GM12878 (cell line): ENCODE results near the gene MICA. TPM values are rescaled to one million over a fixed set of nuclear protein-coding genes. Genes with fewer than 3 reads are reported as not detected.

Source experiments
- BCL11A ChIP-seq: IDR thresholded peaks from 2 replicates; pipeline ENCODE4 v1.6.1; 2011; ENCODE audit warnings: low read depth, low read length
- CBFB ChIP-seq: IDR thresholded peaks from 2 replicates; pipeline ENCODE4 v1.6.1; 2016; ENCODE audit warnings: antibody characterized with exemption, low read depth
- FOXM1 ChIP-seq: IDR thresholded peaks from 2 replicates; pipeline ENCODE4 v1.6.1; 2012; ENCODE audit warnings: low read depth, mild to moderate bottlenecking, inconsistent platforms, low read length, moderate library complexity
- HDGF ChIP-seq: fragments of 450-650 bp; IDR thresholded peaks from 2 replicates; pipeline ENCODE4 v1.6.1; 2016; ENCODE audit warnings: antibody characterized with exemption
- NR2F1 ChIP-seq: fragments of 450-650 bp; conservative IDR thresholded peaks from 2 replicates; pipeline ENCODE4 v1.6.1; 2017; ENCODE audit warnings: mild to moderate bottlenecking
- NRF1 ChIP-seq: conservative IDR thresholded peaks from 2 replicates; pipeline ENCODE4 v1.6.1; 2011; ENCODE audit warnings: mild to moderate bottlenecking, low read depth, low read length, improper control_type of control experiment
- RB1 ChIP-seq: fragments of 450-650 bp; formaldehyde crosslinking; IDR thresholded peaks from 2 replicates; pipeline ENCODE4 v1.6.1; 2017; ENCODE audit warnings: mild to moderate bottlenecking, borderline replicate concordance
- SIX5 ChIP-seq: IDR thresholded peaks from 2 replicates; pipeline ENCODE4 v1.6.1; 2011; ENCODE audit warnings: mild to moderate bottlenecking, low read depth, low read length, moderate library complexity; ENCODE audit not compliant: severe bottlenecking
- SMAD5 ChIP-seq: IDR thresholded peaks from 2 replicates; pipeline ENCODE4 v1.6.1; 2016; ENCODE audit warnings: antibody characterized with exemption, low read depth
- SMARCA5 ChIP-seq: fragments of 450-650 bp; IDR thresholded peaks from 2 replicates; pipeline ENCODE4 v1.6.1; 2017; ENCODE audit warnings: mild to moderate bottlenecking
- TBL1XR1 ChIP-seq: IDR thresholded peaks from 2 replicates; pipeline ENCODE4 v1.6.1; 2012; ENCODE audit warnings: low read depth, low read length, improper control_type of control experiment
- TCF3 ChIP-seq: IDR thresholded peaks from 2 replicates; pipeline ENCODE4 v1.6.1; 2012; ENCODE audit warnings: low read depth, mild to moderate bottlenecking, low read length, borderline replicate concordance; ENCODE audit not compliant: insufficient read depth
- TCF7 ChIP-seq: IDR thresholded peaks from 2 replicates; pipeline ENCODE4 v1.6.1; 2014; ENCODE audit warnings: antibody characterized with exemption, borderline replicate concordance
- YY1 ChIP-seq: IDR thresholded peaks from 2 replicates; pipeline ENCODE4 v1.6.1; 2011; ENCODE audit warnings: low read depth, mild to moderate bottlenecking, low read length
- ZNF274 ChIP-seq: IDR thresholded peaks from one replicate; pipeline ENCODE4 v1.8.0; 2011; ENCODE audit not compliant: insufficient read length, insufficient read depth
- ZZZ3 ChIP-seq: IDR thresholded peaks from 2 replicates; pipeline ENCODE4 v1.6.1; 2011; ENCODE audit warnings: low read depth; ENCODE audit not compliant: control insufficient read depth, insufficient read length
- polyA plus RNA-seq, 11 experiments: library from polyadenylated mRNA; depleted of rRNA in 4 of 11; unstranded in 6 of 11; stranded (reverse) in 5 of 11; fragments of >200 nt; fragmentation: Nextera tagmentation in 4 of 11; fragmentation: Illumina TruSeq in 1 of 11; extraction: Ambion mirVana in 4 of 11; extraction: Trizol in 1 of 11; gene quantifications; 1 replicate in 1 of 11; 2 replicates in 10 of 11; pipeline versions ENCODE4 v1.2.1 to v1.2.3, GENCODE V29; 2011 to 2016; ENCODE audit warnings: inconsistent platforms in 2 of 11, missing spikeins in 2 of 11, low read depth in 1 of 11
- total RNA-seq, 4 experiments: library from RNA; depleted of rRNA in 3 of 4; stranded (reverse); fragments of >200 nt in 3 of 4; fragmentation: Illumina TruSeq in 1 of 4; extraction: Trizol in 1 of 4; gene quantifications; 2 replicates each; pipeline versions ENCODE4 v1.2.1 to v1.2.3, GENCODE V29; 2013 to 2021
- TF ChIP-seq, protein P1 (sequence below): fragments of 450-650 bp; IDR thresholded peaks from 2 replicates; pipeline ENCODE4 v1.6.1; 2017; ENCODE audit warnings: mild to moderate bottlenecking, moderate library complexity
- TF ChIP-seq, protein P2 (sequence below): fragments of 450-650 bp; IDR thresholded peaks from 2 replicates; pipeline ENCODE4 v1.6.1; 2016; ENCODE audit warnings: mild to moderate bottlenecking, moderate library complexity, borderline replicate concordance
- TF ChIP-seq, protein P3 (sequence below): IDR thresholded peaks from 2 replicates; pipeline ENCODE4 v1.6.1; 2011; ENCODE audit warnings: borderline replicate concordance, low read depth, mild to moderate bottlenecking, moderate library complexity, low read length; ENCODE audit not compliant: insufficient read depth, poor library complexity, severe bottlenecking
- TF ChIP-seq, protein P4 (sequence below): IDR thresholded peaks from 2 replicates; pipeline ENCODE4 v1.6.1; 2012; ENCODE audit warnings: low read length, inconsistent platforms

Gene MICA
- total and polyA plus RNA-seq, 10 of the 15 experiments (the other 5 are each of a cell fraction or from before 2014, with no cell fraction given), result 3.6 to 10.5 (median 6.9) TPM

GRCh38 chr6:31366693-31367470, 36.5 kb upstream of the MICA start (continued):
- no peak for TF ChIP-seq SIX5
- no peak for TF ChIP-seq FOXM1
- TF ChIP-seq SMARCA5, result peak; percentile 90
- TF ChIP-seq ZZZ3, result no peak
- TF ChIP-seq NR2F1, result no peak
- no peak for TF ChIP-seq ZNF274
- TF ChIP-seq, protein P1, sequence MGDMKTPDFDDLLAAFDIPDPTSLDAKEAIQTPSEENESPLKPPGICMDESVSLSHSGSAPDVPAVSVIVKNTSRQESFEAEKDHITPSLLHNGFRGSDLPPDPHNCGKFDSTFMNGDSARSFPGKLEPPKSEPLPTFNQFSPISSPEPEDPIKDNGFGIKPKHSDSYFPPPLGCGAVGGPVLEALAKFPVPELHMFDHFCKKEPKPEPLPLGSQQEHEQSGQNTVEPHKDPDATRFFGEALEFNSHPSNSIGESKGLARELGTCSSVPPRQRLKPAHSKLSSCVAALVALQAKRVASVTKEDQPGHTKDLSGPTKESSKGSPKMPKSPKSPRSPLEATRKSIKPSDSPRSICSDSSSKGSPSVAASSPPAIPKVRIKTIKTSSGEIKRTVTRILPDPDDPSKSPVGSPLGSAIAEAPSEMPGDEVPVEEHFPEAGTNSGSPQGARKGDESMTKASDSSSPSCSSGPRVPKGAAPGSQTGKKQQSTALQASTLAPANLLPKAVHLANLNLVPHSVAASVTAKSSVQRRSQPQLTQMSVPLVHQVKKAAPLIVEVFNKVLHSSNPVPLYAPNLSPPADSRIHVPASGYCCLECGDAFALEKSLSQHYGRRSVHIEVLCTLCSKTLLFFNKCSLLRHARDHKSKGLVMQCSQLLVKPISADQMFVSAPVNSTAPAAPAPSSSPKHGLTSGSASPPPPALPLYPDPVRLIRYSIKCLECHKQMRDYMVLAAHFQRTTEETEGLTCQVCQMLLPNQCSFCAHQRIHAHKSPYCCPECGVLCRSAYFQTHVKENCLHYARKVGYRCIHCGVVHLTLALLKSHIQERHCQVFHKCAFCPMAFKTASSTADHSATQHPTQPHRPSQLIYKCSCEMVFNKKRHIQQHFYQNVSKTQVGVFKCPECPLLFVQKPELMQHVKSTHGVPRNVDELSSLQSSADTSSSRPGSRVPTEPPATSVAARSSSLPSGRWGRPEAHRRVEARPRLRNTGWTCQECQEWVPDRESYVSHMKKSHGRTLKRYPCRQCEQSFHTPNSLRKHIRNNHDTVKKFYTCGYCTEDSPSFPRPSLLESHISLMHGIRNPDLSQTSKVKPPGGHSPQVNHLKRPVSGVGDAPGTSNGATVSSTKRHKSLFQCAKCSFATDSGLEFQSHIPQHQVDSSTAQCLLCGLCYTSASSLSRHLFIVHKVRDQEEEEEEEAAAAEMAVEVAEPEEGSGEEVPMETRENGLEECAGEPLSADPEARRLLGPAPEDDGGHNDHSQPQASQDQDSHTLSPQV, result 0 out of 2 replicates have a peak, but pooled peaks have one; percentile 17
- TF ChIP-seq, protein P2, sequence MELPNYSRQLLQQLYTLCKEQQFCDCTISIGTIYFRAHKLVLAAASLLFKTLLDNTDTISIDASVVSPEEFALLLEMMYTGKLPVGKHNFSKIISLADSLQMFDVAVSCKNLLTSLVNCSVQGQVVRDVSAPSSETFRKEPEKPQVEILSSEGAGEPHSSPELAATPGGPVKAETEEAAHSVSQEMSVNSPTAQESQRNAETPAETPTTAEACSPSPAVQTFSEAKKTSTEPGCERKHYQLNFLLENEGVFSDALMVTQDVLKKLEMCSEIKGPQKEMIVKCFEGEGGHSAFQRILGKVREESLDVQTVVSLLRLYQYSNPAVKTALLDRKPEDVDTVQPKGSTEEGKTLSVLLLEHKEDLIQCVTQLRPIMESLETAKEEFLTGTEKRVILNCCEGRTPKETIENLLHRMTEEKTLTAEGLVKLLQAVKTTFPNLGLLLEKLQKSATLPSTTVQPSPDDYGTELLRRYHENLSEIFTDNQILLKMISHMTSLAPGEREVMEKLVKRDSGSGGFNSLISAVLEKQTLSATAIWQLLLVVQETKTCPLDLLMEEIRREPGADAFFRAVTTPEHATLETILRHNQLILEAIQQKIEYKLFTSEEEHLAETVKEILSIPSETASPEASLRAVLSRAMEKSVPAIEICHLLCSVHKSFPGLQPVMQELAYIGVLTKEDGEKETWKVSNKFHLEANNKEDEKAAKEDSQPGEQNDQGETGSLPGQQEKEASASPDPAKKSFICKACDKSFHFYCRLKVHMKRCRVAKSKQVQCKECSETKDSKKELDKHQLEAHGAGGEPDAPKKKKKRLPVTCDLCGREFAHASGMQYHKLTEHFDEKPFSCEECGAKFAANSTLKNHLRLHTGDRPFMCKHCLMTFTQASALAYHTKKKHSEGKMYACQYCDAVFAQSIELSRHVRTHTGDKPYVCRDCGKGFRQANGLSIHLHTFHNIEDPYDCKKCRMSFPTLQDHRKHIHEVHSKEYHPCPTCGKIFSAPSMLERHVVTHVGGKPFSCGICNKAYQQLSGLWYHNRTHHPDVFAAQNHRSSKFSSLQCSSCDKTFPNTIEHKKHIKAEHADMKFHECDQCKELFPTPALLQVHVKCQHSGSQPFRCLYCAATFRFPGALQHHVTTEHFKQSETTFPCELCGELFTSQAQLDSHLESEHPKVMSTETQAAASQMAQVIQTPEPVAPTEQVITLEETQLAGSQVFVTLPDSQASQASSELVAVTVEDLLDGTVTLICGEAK, result no peak
- peak; percentile 88 for TF ChIP-seq RB1
- TF ChIP-seq, protein P3, sequence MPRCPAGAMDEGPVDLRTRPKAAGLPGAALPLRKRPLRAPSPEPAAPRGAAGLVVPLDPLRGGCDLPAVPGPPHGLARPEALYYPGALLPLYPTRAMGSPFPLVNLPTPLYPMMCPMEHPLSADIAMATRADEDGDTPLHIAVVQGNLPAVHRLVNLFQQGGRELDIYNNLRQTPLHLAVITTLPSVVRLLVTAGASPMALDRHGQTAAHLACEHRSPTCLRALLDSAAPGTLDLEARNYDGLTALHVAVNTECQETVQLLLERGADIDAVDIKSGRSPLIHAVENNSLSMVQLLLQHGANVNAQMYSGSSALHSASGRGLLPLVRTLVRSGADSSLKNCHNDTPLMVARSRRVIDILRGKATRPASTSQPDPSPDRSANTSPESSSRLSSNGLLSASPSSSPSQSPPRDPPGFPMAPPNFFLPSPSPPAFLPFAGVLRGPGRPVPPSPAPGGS, result no peak
- no peak for TF ChIP-seq SMAD5
- 0 out of 2 replicates have a peak, but pooled peaks have one; percentile 53 for TF ChIP-seq HDGF
- no peak for TF ChIP-seq NRF1
- TF ChIP-seq, protein P4, sequence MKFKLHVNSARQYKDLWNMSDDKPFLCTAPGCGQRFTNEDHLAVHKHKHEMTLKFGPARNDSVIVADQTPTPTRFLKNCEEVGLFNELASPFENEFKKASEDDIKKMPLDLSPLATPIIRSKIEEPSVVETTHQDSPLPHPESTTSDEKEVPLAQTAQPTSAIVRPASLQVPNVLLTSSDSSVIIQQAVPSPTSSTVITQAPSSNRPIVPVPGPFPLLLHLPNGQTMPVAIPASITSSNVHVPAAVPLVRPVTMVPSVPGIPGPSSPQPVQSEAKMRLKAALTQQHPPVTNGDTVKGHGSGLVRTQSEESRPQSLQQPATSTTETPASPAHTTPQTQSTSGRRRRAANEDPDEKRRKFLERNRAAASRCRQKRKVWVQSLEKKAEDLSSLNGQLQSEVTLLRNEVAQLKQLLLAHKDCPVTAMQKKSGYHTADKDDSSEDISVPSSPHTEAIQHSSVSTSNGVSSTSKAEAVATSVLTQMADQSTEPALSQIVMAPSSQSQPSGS, result no peak
- no peak for TF ChIP-seq TBL1XR1
- TF ChIP-seq BCL11A, result no peak
- TF ChIP-seq YY1, result peak; percentile 80
- TF ChIP-seq TCF7, result no peak
- no peak for TF ChIP-seq CBFB
- TF ChIP-seq TCF3, result no peak
